ENCODE results near the gene DHX16. TPM values are rescaled to one million over a fixed set of nuclear protein-coding genes. Genes with fewer than 3 reads are reported as not detected.
A peak's percentile ranks its signal among the peaks of the same experiment; 100 is the strongest.

Gene DHX16
- total RNA-seq, 1 experiment from 2014 or later, result 32.2 TPM

DNA sequence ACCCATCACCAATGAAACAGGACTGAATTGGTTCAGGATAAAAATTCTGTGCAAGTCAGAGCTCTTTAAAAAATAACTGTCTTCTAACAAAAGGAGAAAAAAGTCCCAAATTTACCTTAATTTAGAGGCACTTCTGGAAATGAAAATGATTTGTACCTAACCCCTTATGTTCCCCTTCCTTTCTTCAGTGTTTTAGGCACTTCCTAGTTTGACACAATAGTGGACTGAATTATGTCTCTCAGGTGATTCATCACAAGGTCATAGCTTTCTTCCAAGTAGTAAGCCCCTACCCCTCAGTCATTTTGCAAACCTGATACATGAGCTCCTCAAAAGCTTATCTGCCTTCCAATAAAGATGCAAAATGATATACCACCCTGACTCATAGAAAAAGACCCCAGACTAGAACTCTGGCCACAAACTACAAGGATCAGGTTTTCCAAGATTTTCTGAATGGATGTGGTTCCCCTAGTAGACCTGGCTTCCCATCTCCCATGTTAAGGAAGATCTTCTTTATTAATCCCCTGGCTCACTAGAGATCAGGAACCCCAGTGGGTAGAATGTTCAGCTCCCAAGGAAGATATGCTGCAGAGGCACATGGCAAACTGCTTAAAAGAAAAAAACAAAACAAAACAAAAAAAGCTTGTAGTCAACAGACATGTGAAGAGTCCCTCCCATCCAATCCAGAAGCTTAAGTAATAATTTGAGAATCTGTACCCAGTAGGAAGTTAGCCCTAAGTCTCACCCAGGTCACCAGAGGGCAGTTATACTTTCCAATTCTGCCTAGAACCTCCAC, 59.4 kb downstream of the DHX16 start:
- H3K27ac Mint-ChIP-seq, result peak overlapping the region; percentile 93
- H3K4me3 Mint-ChIP-seq, result peak overlapping the region; percentile 96
- ChIA-PET CTCF (interaction anchor here (0.9 to 4.1 kb wide), 8 partner anchors 13 to 160 kb away, joined by 3 to 15 read pairs (median 7); partner anchors contain the start of gene DHX16), POLR2A (interaction anchor here (0.7 to 3.2 kb wide), 6 partner anchors 13 to 59 kb away, joined by 3 to 33 read pairs (median 4); partner anchors contain the start of genes ABCF1 and DHX16)
- H3K9me3 Mint-ChIP-seq, result no peaks in the 10 kb centered on the region
- H3K4me1 Mint-ChIP-seq, result peaks cover 36% of the 10 kb centered on the region
- H3K27me3 Mint-ChIP-seq (ENCODE audit: low read depth), result no peaks in the 10 kb centered on the region; the same call in 1 of the 2 replicates
- TF ChIP-seq EMX1 (CRISPR knock-in tag; IDR thresholded peaks at IDR 0.05), result peak; percentile 59; the same call in 1 of the 2 replicates
- TF ChIP-seq, protein P1, sequence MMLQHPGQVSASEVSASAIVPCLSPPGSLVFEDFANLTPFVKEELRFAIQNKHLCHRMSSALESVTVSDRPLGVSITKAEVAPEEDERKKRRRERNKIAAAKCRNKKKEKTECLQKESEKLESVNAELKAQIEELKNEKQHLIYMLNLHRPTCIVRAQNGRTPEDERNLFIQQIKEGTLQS (CRISPR knock-in tag; conservative IDR thresholded peaks at IDR 0.05), result no peak
- peak; percentile 63; the same call in 1 of the 2 replicates for TF ChIP-seq ERG (CRISPR knock-in tag; IDR thresholded peaks at IDR 0.05)
- TF ChIP-seq, protein P2, sequence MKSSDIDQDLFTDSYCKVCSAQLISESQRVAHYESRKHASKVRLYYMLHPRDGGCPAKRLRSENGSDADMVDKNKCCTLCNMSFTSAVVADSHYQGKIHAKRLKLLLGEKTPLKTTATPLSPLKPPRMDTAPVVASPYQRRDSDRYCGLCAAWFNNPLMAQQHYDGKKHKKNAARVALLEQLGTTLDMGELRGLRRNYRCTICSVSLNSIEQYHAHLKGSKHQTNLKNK (CRISPR knock-in tag; IDR thresholded peaks at IDR 0.05), result peak; percentile 89
- peaks cover 59% of the 10 kb centered on the region for H3K36me3 Mint-ChIP-seq
- DNase-seq (ENCODE audit: low spot score) (no peak), ATAC-seq (no peak)

GRCh38 chr6:30612687-30613248, 60.0 kb downstream of the DHX16 start:
- H3K4me3 Mint-ChIP-seq, result no peak overlapping the region
- TF ChIP-seq NFATC4 (CRISPR knock-in tag; IDR thresholded peaks at IDR 0.05) (peak; percentile 58; the same call in 1 of the 2 replicates), SP1 (CRISPR knock-in tag; conservative IDR thresholded peaks at IDR 0.05) (no peak), ATF2 (CRISPR knock-in tag; IDR thresholded peaks at IDR 0.05; ENCODE audit: borderline replicate concordance, low read depth) (no peak), CREM (CRISPR knock-in tag; IDR thresholded peaks at IDR 0.05) (0 out of 2 replicates have a peak, but pooled peaks have one; percentile 15), HMGA2 (CRISPR knock-in tag; IDR thresholded peaks at IDR 0.05) (no peak), GRHL2 (CRISPR knock-in tag; IDR thresholded peaks at IDR 0.05; ENCODE audit: insufficient replicate concordance, severe bottlenecking) (no peak), PRDM15 (CRISPR knock-in tag; IDR thresholded peaks at IDR 0.05) (no peak)
- TF ChIP-seq, protein P3, sequence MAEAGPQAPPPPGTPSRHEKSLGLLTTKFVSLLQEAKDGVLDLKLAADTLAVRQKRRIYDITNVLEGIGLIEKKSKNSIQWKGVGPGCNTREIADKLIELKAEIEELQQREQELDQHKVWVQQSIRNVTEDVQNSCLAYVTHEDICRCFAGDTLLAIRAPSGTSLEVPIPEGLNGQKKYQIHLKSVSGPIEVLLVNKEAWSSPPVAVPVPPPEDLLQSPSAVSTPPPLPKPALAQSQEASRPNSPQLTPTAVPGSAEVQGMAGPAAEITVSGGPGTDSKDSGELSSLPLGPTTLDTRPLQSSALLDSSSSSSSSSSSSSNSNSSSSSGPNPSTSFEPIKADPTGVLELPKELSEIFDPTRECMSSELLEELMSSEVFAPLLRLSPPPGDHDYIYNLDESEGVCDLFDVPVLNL (CRISPR knock-in tag; IDR thresholded peaks at IDR 0.05; ENCODE audit: borderline replicate concordance, low read depth), result no peak
- TF ChIP-seq, protein P4, sequence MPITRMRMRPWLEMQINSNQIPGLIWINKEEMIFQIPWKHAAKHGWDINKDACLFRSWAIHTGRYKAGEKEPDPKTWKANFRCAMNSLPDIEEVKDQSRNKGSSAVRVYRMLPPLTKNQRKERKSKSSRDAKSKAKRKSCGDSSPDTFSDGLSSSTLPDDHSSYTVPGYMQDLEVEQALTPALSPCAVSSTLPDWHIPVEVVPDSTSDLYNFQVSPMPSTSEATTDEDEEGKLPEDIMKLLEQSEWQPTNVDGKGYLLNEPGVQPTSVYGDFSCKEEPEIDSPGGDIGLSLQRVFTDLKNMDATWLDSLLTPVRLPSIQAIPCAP (CRISPR knock-in tag; IDR thresholded peaks at IDR 0.05), result no peak
- TF ChIP-seq, protein P5, sequence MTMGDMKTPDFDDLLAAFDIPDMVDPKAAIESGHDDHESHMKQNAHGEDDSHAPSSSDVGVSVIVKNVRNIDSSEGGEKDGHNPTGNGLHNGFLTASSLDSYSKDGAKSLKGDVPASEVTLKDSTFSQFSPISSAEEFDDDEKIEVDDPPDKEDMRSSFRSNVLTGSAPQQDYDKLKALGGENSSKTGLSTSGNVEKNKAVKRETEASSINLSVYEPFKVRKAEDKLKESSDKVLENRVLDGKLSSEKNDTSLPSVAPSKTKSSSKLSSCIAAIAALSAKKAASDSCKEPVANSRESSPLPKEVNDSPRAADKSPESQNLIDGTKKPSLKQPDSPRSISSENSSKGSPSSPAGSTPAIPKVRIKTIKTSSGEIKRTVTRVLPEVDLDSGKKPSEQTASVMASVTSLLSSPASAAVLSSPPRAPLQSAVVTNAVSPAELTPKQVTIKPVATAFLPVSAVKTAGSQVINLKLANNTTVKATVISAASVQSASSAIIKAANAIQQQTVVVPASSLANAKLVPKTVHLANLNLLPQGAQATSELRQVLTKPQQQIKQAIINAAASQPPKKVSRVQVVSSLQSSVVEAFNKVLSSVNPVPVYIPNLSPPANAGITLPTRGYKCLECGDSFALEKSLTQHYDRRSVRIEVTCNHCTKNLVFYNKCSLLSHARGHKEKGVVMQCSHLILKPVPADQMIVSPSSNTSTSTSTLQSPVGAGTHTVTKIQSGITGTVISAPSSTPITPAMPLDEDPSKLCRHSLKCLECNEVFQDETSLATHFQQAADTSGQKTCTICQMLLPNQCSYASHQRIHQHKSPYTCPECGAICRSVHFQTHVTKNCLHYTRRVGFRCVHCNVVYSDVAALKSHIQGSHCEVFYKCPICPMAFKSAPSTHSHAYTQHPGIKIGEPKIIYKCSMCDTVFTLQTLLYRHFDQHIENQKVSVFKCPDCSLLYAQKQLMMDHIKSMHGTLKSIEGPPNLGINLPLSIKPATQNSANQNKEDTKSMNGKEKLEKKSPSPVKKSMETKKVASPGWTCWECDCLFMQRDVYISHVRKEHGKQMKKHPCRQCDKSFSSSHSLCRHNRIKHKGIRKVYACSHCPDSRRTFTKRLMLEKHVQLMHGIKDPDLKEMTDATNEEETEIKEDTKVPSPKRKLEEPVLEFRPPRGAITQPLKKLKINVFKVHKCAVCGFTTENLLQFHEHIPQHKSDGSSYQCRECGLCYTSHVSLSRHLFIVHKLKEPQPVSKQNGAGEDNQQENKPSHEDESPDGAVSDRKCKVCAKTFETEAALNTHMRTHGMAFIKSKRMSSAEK (CRISPR knock-in tag; IDR thresholded peaks at IDR 0.05; ENCODE audit: borderline replicate concordance), result 0 out of 2 replicates have a peak, but pooled peaks have one; percentile 8
- TF ChIP-seq, protein P6, sequence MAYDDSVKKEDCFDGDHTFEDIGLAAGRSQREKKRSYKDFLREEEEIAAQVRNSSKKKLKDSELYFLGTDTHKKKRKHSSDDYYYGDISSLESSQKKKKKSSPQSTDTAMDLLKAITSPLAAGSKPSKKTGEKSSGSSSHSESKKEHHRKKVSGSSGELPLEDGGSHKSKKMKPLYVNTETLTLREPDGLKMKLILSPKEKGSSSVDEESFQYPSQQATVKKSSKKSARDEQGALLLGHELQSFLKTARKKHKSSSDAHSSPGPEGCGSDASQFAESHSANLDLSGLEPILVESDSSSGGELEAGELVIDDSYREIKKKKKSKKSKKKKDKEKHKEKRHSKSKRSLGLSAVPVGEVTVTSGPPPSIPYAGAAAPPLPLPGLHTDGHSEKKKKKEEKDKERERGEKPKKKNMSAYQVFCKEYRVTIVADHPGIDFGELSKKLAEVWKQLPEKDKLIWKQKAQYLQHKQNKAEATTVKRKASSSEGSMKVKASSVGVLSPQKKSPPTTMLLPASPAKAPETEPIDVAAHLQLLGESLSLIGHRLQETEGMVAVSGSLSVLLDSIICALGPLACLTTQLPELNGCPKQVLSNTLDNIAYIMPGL (CRISPR knock-in tag; IDR thresholded peaks at IDR 0.05), result no peak

More at GRCh38 chr6:30612687-30613248, 60.0 kb downstream of the DHX16 start:
- Mint-ChIP-seq H3K9me3 (no peaks in the 10 kb centered on the region), H3K27ac (peak overlapping the region; percentile 71), H3K27me3 (ENCODE audit: low read depth) (no peaks in the 10 kb centered on the region; the same call in 1 of the 2 replicates), H3K36me3 (peaks cover 66% of the 10 kb centered on the region), H3K4me1 (peaks cover 33% of the 10 kb centered on the region)
- ChIA-PET CTCF (interaction anchor here (0.7 to 4.1 kb wide), 10 partner anchors 13 to 159 kb away, joined by 3 to 15 read pairs (median 6); partner anchors contain the start of genes DHX16 and MDC1), POLR2A (interaction anchor here (0.7 to 3.2 kb wide), 7 partner anchors 12 to 60 kb away, joined by 3 to 33 read pairs (median 5); partner anchors contain the start of genes ABCF1 and DHX16)
- ATAC-seq, result no peak
- DNase-seq (ENCODE audit: low spot score), result no peak
